HK-2 (cell line): Measurements from ENCODE around the gene GZMM.

Experiments used
- DNase-seq: peaks from one replicate; pipeline ENCODE4 v3.0.0-alpha.2; 2018; ENCODE audit not compliant: unreplicated experiment

GZMM gene

DNA sequence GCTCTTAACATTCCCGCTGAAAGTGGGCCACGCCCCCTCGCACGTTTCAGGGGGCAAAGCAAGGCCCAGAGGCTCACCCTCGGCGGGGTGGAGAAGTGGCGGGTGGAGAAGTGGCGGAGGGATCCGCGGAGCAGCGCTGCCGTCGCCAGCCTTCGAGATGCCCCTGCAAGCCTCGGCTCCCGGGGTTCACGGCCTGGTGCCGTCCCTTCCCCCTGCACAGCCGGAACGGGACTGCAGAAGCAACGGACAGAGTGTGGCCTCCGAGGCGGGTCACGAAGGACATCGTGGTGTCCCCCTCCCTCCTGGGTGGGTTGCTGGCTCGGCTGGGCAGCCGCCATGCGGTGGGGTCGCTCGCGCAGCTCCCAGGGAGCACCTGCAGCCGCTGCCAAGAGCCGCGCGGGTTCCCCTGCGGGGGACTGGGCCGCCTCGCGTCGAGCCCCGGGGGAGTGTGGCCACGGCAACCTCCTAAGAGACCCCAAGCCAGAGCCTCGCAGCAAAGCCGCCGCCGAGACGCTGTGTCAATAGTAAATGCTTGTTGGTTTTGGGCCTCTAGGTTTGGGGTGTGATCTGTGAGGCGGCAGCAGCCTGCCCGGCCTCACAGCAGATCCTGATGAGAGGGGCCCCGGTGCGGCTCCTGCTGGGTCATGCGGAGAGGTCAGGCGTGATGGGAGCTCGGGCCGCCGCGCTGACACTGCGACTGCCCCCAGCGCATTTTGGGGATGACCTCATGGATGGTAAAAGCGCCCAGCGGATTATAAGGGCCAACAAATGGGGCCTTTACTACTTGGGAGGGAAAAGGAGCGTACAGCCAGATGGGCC is 31.1 kb upstream of the GZMM start:
- no peak for DNase-seq

DNA sequence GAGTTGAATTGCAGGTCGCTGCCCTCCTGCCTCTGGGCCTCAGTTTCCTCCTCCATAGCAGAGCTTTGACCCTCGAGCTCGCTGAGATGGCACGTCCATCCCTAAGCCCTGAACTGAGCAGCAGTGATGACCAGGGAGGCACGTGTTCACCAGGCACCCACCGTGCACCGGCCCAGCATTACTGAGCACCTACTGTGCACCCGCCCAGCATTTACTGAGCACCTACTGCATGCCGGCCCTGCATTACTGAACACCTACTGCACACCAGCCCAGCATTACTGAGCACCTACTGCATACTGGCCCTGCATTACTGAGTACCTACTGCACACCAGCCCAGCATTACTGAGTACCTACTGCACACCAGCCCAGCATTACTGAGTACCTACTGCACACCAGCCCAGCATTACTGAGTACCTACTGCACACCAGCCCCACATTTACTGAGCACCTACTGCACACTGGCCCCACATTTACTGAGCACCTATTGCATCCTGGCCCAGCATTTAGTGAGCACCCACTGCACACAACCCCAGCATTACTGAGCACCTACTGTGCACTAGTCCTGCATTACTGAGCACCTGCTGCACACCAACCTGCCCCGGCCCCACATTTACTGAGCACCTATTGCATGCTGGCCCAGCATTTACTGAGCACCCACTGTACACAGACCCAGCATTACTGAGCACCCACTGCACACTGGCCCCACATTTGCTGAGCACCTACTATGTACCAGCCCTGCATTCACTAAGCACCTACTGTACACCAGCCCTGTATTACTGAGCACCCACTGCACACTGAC is 30.3 kb upstream of the GZMM start:
- no peak for DNase-seq

DNA sequence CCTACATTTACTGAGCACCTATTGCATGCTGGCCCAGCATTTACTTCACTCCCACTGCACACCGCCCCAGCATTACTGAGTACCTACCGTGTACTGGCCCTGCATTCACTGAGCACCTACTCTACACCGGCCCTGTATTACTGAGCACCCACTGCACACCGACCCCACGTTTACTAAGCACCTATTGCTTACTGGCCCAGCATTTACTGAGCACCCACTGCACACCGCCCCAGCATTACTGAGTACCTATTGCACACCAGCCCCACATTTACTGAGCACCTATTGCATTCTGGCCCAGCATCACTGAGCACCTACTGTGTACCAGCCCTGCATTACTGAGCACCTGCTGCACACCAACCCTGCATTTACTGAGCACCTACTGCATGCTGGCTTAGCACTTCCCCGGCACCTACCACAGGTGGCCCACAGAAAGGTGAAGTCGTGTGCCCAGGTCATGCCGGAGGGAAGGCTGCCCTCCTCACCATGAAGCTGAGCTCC is 29.6 kb upstream of the GZMM start:
- no peak for DNase-seq

DNA sequence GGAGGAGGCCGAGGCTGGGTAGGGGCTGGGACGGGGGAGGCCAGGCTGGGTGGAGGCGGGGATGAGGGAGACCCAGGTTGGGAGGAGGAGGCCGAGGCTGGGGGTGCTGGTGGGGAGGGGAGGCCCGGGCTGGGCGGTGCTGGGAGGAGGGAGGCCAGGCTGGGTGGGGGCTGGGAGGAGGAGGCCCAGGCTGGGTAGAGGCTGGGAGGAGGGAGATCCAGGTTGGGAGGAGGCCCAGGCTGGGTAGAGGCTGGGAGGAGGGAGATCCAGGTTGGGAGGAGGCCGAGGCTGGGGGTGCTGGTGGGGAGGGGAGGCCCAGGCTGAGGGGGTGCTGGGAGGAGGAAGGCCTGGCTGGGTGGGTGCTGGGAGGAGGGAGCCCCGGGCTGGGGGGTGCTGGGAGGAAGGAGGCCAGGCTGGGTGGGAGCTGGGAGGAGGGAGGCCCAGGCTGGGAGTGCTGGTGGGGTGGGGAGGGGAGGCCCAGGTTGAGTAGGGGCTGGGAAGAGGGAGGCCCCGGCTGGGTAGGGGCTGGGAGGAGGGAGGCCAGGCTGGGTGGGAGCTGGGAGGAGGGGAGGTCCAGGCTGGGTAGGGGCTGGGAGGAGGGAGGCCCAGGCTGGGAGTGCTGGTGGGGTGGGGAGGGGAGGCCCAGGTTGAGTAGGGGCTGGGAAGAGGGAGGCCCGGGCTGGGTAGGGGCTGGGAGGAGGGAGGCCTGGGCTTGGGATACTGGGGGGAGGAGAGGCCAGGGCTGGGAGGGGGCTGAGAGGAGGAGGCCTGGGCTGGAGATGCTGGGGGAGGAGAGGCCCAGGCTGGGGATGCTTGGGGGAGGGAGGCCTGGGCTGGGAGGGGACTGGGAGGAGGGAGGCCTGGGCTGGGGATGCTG is 25.9 kb upstream of the GZMM start:
- no peak for DNase-seq

DNA sequence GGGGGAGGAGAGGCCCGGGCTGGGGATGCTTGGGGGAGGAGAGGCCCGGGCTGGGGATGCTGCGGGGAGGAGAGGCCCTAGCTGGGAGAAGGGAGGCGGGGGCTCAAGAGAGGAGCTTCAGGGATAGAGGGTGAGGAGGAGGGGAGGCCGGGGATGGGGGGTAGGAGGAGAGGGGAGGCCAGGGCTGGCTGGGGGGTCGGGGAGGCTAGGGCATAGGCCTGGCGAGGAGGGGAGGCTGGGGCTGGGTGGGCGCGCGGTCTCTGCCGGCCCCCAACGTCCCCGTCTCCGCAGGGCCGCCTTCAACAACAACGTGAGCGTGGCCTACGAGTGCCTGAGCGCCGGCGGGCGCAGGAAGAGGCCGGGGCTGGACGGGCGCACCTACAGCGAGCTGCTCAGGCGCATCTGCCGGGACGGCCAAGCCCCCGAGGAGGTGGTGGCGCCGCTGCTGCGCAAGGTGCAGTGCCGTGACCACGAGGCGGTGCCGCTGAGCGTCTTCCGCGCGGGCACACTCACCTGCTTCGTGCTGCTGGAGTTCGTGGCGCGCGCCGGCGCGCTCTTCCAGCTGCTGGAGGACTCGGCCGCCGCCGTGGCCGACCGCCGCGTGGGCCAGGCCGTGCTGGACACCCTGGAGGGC is 25.1 kb upstream of the GZMM start:
- no peak for DNase-seq

DNA sequence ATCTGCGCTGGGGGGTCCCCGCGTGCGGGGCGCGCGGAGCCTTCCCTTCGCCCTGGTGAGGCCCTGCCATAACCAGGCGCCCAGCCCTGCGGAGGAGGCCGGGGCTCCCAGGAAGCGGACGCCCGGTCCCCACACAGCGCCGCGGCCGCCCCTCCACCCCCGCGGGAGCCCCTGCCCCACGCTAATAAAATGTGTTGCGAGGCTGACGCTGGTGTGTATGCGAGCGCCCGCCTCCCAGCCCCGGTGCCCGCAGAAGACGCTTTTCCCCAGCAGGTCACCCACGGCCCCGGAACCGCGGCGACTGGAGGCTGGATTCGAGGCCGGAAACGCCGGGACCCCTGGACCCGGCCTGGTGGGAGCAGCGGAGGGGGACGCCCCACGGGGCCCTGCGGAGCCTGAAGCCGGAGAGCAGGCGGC is 24.4 kb upstream of the GZMM start:
- no peak for DNase-seq

DNA sequence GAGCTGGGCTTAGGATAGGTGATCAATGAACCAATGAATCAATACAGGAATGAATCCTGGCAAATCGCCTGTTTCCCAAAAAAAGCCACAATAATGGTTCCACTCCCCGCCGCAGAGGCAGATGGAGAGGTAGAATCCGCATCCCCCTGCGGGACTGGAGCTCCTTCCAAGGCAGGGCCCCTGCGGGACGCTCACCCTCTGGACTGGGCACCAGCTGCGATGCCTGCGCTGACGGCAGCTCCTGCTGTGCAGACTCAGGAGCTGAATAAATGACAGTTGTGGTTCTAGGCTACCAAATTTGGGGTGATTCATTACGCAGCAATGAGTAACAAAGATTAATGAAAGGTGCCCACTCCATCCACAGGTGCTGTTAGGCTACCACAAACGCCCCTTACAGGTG is 21.1 kb upstream of the GZMM start:
- no peak for DNase-seq

DNA sequence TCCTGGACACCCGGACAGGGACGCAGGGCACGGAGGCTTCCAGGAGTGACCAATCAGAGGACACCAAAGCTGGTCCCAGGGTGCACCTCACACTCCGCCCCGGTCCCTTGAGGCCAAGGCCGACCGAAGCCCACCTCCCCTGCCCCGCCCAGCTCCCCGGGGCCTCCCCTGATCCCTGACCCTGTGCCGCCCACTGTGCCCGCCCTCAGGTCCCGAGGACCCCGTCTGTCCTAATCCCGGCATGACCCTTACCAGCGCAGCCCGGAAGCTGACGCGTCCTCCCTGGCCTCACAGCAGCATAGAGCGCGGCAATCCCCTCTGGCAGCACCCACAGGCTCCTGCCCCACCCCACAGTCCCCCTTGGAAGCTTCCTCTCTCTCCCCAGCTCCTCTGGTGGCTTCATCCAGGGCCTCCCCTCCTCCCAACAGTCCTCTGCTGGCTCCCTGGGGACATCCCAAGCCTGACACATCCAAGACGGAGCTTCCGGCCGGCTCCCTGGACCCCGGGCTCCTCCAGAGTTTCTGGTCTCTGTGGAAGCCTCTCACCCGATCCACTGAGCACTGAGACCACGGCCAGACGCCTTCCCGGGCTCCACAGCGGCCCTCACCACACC is 19.7 kb upstream of the GZMM start:
- no peak for DNase-seq

DNA sequence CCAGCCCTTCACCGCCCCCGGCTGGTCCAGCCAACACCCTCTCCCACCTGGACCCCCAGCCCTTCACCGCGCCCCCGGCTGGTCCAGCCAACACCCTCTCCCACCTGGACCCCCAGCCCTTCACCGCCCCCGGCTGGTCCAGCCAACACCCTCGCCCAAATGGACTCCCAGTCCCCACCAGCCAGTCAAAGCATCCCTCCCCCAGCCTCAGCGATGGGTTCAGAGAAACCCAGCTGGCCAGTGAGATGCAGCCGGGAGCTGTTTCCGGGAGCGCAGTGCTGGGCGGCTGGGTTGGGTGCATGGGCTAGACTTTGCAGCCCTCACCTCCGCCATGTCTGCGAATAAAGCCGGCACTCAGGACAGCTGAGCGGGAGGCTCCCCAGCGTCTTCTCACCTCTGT is 18.8 kb upstream of the GZMM start:
- no peak for DNase-seq

DNA sequence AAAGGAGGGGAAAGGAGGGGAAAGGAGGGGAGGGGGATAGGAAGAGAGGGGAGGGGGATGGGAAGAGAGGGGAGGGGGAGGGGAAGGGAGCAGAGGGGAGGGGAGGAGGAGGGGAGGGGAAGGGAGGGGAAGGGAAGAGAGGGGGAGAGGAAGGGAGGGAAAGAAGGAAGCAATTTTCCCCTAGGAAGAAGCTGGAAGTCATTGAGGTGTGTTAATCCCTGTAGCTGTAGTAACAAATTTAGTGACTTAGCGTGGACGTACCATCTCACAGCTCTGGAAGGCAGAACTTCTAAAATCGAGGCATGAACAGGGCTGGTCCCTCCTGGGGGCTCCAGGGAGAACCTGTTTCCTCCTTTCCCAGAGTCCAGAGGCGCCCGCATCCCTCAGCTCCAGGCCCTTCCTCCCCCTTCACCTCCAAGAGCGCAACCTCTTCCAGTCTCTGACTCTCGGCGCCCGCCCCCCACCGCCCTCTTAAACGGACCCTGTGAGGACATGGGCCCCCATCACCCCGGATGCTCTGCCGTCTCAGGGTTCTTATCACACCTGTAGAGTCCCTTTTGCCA is 17.9 kb upstream of the GZMM start:
- no peak for DNase-seq

DNA sequence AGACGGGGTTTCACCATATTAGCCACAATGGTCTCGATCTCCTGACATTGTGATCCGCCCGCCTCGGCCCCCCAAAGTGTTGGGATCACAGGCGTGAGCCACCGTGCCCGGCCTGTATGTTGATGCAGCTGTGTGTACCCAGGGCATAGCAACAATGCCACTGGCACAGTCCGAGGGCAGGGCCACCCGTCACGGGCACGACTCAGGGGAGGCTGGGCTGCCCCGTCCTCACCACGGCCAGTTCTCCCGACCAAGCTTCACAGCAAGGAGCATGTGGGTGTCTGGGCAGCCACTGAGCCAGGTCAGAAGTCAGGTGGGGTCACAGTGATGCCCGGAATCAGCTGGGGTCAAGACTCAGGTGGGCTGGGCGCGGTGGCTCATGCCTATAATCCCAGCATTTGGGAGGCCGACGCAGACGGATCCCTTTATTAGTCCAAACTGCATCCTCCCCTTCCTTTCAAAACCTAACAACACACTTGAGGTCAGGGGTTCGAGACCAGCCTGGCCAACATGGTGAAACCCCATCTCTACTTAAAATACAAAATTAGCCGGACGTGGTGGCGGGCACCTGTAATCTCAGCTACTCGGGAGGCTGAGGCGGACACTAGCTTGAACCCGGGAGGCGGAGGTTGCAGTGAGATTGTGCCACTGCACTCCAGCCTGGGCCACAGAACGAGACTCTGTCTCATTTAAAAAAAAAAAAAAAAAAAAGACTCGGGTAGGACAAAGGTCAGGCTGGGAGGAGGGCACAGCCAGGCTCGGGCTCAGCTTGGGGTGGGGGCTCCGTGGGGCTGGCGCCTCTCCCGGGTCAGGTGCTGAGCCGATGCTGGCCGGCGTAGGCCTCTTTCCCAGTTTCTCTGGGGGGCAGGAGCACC is 13.5 kb upstream of the GZMM start:
- DNase-seq, result no peak

DNA sequence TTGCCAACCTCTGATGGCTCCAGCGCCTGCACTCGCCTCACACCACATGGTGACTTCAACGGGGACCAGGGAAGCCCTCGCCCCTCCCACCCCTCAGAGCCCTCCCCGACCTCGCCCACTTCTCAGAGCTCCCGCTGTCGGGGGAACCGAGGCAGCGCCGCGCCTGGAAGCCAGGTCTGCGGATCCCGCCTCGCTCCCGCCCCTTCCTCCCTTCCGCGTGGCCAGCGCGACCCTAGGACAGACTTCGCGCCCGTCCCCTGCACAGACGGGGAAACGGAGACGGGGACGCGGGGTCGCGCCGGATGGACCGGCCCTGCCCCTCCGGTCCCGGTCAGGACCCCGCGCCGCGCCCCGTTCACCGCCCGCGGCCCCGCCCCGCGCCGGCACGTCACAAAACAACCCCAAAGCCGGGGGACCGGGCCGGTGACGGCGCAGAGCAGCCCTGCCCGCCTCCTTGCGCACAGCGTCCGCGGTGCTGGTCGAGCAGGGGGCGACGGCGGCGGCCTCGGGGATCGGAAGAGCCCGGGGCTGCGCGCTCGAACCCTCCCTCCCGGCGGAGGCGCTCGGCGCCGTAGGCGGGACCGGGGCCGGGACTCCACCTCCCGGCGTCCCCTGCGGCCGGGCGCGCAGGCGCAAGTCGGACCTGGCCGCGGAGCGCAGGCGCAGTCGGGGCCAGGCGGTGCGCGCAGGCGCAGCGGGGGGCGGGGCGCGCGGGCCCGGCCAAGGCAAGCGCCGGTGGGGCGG is 12.7 kb upstream of the GZMM start:
- peak; percentile 87 for DNase-seq

DNA sequence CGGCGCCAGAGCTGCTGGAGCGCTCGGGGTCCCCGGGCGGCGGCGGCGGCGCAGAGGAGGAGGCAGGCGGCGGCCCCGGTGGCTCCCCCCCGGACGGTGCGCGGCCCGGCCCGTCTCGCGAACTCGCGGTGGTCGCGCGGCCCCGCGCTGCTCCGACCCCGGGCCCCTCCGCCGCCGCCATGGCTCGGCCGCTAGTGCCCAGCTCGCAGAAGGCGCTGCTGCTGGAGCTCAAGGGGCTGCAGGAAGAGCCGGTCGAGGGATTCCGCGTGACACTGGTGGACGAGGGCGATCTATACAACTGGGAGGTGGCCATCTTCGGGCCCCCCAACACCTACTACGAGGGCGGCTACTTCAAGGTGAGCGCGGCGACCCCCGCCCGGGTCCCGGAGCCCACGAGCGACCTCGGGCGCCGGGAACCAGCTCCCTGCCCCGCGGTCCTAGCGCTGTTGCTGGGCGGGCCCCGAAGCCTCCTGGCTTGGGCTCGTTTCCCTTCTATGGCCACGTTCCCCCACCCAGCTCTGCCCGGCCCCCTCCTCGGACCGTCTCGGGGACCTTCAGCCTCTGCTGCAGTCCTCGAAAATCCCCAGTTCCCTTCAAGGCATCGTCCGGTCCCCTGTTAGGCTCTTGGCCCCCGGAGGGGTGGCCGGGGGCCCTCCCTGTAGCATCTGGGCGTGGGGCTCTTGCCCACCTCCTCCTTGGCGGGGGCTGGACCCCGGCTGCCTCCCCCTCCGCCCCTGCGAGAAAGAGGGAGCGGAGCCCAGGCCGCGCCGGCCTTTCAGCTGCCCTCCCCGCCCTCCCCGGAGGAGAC is 11.9 kb upstream of the GZMM start, which contains the start of gene CDC34:
Gene CDC34, plus strand, starts transcription at position 8 of the 808 bp plus-strand sequence. Its CDS starts 172 bp downstream, at position 180.
- no peak for DNase-seq

DNA sequence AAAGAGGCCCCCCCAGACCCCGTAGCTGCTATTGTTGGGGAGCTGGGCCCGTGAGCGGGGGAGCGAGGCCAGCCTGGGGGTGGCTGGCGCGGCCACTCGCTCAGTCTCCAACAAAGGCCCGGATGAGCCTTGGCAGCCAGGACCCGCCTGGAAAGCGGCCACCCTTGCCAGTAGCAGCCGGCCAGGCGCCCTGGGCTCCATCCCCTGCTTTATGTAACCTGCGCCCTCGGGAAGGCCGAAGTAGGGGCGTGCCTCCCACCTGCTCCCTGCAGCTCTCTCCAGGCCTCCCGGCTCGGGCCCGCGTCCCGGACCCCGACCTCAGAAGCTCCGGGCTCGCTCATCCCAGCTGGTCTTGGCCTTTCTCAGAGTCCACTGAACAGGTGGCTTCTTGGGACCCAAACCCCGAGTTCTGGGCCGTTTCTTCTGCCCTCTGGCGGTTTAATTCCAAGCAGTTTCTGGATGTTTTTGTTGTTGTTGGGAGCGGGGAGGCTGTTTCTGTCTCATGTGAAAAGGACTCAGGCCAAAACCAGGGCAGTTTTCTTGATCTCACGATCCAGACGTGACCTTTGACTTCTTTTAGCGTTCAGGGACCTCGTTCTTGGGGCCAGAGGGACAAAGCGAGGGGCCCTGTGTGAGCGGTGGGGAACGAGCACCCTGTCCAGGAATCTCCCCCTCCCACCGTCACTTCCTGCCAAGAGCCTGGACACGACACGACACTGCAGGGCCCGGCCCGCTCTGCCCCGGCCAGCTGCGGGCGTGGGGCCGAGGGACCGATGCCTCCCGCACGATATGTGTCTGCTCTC is 11.1 kb upstream of the GZMM start:
- DNase-seq, result peak; percentile 47

DNA sequence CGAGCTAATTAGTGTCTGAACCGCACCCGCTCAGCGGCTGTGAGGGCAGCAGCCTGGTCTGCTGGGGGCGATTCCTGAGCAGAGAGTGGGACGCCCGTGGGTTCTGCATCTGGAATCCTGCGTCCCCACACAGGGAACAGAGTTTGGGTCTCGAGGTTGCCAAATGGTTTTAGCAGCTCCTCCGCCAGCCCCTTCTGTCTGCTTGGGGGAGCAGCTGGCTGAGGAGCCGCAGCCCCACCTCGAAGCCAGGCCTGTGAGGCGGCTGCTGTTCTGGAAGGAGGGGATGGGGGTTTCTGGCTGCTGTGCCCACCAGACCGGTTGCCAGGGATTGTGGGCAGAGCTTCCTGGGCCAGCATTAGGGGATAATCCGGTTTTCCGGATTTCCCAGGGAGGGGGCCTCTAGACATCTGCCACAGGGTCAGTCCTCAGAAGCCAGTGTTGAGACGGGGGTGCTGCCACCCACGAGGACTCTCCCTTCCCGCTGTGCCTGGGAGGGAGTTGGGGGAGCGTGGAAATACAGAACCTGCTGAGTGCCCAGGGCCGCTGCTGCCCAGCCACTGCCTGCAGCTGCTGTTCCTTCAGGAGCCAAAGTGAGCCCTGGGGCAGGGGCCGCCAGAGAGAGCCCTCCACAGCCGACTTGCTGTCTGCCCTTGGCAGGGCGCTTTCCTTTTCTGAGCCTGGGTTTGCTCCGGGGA is 10.3 kb upstream of the GZMM start:
- no peak for DNase-seq

DNA sequence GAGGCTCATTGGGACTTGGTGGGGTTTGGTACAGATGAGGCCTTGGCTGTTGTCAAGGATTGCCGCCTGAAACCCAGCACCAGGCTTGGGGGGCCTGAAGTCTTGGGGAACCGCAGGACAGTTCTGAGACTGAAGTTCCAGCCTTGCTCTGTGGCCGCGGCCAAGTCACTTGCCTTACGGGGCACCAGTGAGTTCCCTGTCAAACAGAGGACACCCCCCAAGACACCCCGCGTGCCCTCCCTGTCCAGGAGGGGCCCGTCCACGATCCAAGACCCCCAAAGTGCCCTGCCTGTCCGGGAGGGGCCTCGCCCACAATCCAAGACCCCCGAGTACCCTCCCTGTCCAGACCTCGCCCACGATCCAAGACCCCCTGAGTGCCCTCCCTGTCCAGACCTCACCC is 9.8 kb upstream of the GZMM start:
- DNase-seq, result no peak
